ENCODE measurements around the gene IGFLR1.

The IGFLR1 gene

GRCh38 chr19:35734273-35734672, 8.0 kb downstream of the IGFLR1 start:
- no peaks in the 10 kb centered on the region for H3K36me3 ChIP-seq (ENCODE audit: control insufficient read depth, insufficient read depth, low read length)
- no peak overlapping the region for H2AFZ ChIP-seq
- H3K4me1 ChIP-seq: no peaks in the 10 kb centered on the region
- no peak overlapping the region for H3K4me3 ChIP-seq (ENCODE audit: low read depth, low read length)
- no peak overlapping the region for H3K27ac ChIP-seq
- no peak overlapping the region for H3K9ac ChIP-seq
- TF ChIP-seq, protein P1, sequence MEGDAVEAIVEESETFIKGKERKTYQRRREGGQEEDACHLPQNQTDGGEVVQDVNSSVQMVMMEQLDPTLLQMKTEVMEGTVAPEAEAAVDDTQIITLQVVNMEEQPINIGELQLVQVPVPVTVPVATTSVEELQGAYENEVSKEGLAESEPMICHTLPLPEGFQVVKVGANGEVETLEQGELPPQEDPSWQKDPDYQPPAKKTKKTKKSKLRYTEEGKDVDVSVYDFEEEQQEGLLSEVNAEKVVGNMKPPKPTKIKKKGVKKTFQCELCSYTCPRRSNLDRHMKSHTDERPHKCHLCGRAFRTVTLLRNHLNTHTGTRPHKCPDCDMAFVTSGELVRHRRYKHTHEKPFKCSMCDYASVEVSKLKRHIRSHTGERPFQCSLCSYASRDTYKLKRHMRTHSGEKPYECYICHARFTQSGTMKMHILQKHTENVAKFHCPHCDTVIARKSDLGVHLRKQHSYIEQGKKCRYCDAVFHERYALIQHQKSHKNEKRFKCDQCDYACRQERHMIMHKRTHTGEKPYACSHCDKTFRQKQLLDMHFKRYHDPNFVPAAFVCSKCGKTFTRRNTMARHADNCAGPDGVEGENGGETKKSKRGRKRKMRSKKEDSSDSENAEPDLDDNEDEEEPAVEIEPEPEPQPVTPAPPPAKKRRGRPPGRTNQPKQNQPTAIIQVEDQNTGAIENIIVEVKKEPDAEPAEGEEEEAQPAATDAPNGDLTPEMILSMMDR (IDR thresholded peaks at IDR 0.05): no peak
- H3K9me3 ChIP-seq (ENCODE audit: control insufficient read depth, low read length): no peaks in the 10 kb centered on the region
- no peaks in the 10 kb centered on the region for H3K27me3 ChIP-seq (ENCODE audit: control insufficient read depth, insufficient read depth, low read length)
- no peak overlapping the region for H3K4me2 ChIP-seq (ENCODE audit: low read length)
- H3K79me2 ChIP-seq: peaks cover 3% of the 10 kb centered on the region

GRCh38 chr19:35733180-35734125, 8.8 kb downstream of the IGFLR1 start:
- TF ChIP-seq, protein P1 (IDR thresholded peaks at IDR 0.05): no peak
- H3K79me2 ChIP-seq: peaks cover 3% of the 10 kb centered on the region
- H3K27ac ChIP-seq: no peak overlapping the region
- H3K27me3 ChIP-seq (ENCODE audit: control insufficient read depth, insufficient read depth, low read length): no peaks in the 10 kb centered on the region
- no peaks in the 10 kb centered on the region for H3K9me3 ChIP-seq (ENCODE audit: control insufficient read depth, low read length)
- H3K4me1 ChIP-seq: no peaks in the 10 kb centered on the region
- H2AFZ ChIP-seq: no peak overlapping the region
- no peaks in the 10 kb centered on the region for H3K36me3 ChIP-seq (ENCODE audit: control insufficient read depth, insufficient read depth, low read length)
- H3K4me2 ChIP-seq (ENCODE audit: low read length): no peak overlapping the region
- no peak overlapping the region for H3K4me3 ChIP-seq (ENCODE audit: low read depth, low read length)
- H3K9ac ChIP-seq: no peak overlapping the region

GRCh38 chr19:35732540-35733179, 9.6 kb downstream of the IGFLR1 start:
- H3K4me2 ChIP-seq (ENCODE audit: low read length): no peak overlapping the region
- no peak overlapping the region for H3K4me3 ChIP-seq (ENCODE audit: low read depth, low read length)
- TF ChIP-seq, protein P1 (IDR thresholded peaks at IDR 0.05): no peak
- H3K27me3 ChIP-seq (ENCODE audit: control insufficient read depth, insufficient read depth, low read length): no peaks in the 10 kb centered on the region
- no peak overlapping the region for H3K27ac ChIP-seq
- no peaks in the 10 kb centered on the region for H3K9me3 ChIP-seq (ENCODE audit: control insufficient read depth, low read length)
- no peak overlapping the region for H3K9ac ChIP-seq
- H3K36me3 ChIP-seq (ENCODE audit: control insufficient read depth, insufficient read depth, low read length): no peaks in the 10 kb centered on the region
- H3K4me1 ChIP-seq: no peaks in the 10 kb centered on the region
- H3K79me2 ChIP-seq: peaks cover 3% of the 10 kb centered on the region
- H2AFZ ChIP-seq: no peak overlapping the region

GRCh38 chr19:35731779-35732405, 10.4 kb downstream of the IGFLR1 start:
- Histone ChIP-seq H3K27me3 (ENCODE audit: control insufficient read depth, insufficient read depth, low read length) (no peaks in the 10 kb centered on the region), H3K79me2 (peaks cover 3% of the 10 kb centered on the region), H3K9ac (no peak overlapping the region), H3K4me1 (no peaks in the 10 kb centered on the region), H2AFZ (no peak overlapping the region), H3K9me3 (ENCODE audit: control insufficient read depth, low read length) (no peaks in the 10 kb centered on the region), H3K36me3 (ENCODE audit: control insufficient read depth, insufficient read depth, low read length) (no peaks in the 10 kb centered on the region), H3K27ac (no peak overlapping the region), H3K4me2 (ENCODE audit: low read length) (no peak overlapping the region), H3K4me3 (ENCODE audit: low read depth, low read length) (no peak overlapping the region)
- TF ChIP-seq, protein P1 (IDR thresholded peaks at IDR 0.05): no peak

Measured in parathyroid adenoma (tissue), 2 donors.